HFF-Myc (cell line): ENCODE measurements around the gene RBMS2.
"Not testable (repeated sequence)": the region's sequence is repeated elsewhere in the genome, so short reads cannot be mapped to it uniquely, and the experiment has no call there.

Experiments
- DNase-seq: peaks from one replicate; pipeline ENCODE4 v3.0.0-alpha.2; 2011; ENCODE audit warnings: low read depth; ENCODE audit errors: extremely low read depth
- H3K4me3 ChIP-seq: replicated peaks from 2 replicates; pipeline ENCODE4 v1.5.1; 2011; ENCODE audit warnings: low read depth, mild to moderate bottlenecking, control low read depth, low read length
- TF ChIP-seq, protein P1 (sequence below): IDR thresholded peaks from 2 replicates; pipeline ENCODE4 v1.5.1; 2012; ENCODE audit warnings: mild to moderate bottlenecking, low read depth, low read length, control low read depth; ENCODE audit errors: missing control alignments

RBMS2 gene

DNA sequence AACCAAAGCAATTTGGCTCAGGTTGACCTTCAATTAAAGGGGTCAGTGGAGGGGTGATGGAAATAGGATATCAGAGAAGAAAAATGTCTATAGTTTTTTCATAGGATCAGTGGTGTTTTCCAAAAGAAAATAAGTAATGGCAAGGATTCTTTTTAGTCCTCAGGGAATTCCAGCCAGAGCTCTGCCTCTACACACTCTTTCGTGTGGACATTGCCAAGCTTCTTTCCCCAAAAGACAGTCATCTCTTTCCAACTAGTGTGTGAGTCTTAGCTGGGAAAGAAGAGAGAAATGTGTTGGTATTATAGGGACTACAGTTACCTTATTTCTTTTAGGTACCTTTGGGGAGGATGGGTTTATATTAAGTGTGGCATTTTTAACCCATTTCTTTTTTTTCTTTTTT lies 46.5 kb downstream of the RBMS2 start:
- TF ChIP-seq, protein P1, sequence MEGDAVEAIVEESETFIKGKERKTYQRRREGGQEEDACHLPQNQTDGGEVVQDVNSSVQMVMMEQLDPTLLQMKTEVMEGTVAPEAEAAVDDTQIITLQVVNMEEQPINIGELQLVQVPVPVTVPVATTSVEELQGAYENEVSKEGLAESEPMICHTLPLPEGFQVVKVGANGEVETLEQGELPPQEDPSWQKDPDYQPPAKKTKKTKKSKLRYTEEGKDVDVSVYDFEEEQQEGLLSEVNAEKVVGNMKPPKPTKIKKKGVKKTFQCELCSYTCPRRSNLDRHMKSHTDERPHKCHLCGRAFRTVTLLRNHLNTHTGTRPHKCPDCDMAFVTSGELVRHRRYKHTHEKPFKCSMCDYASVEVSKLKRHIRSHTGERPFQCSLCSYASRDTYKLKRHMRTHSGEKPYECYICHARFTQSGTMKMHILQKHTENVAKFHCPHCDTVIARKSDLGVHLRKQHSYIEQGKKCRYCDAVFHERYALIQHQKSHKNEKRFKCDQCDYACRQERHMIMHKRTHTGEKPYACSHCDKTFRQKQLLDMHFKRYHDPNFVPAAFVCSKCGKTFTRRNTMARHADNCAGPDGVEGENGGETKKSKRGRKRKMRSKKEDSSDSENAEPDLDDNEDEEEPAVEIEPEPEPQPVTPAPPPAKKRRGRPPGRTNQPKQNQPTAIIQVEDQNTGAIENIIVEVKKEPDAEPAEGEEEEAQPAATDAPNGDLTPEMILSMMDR = no peak
- no peak for DNase-seq

DNA sequence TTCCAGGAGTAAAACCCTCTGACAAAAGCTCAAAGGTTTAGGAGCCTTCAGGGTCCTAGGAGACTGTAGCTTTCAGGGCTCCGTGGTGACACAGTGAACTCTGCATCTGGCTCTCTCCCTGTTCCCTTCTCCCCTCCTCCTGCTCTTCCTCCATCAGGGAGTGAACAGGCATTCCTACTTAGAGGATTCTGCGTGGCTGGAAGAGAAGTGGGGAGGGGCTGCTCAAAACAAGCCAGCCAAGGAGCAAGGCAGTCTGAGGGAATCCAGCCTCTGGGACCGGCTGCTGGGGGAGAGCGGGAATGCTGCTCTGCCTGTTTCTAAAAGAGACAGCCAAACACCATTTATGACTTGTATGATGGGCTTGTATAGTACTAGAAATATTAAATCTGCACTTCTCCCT lies 49.5 kb downstream of the RBMS2 start:
- DNase-seq = no peak
- no peak overlapping the region for H3K4me3 ChIP-seq
- TF ChIP-seq, protein P1 = no peak

More for the DNA sequence above, 46.5 kb downstream of the RBMS2 start:
- H3K4me3 ChIP-seq = no peak overlapping the region

DNA sequence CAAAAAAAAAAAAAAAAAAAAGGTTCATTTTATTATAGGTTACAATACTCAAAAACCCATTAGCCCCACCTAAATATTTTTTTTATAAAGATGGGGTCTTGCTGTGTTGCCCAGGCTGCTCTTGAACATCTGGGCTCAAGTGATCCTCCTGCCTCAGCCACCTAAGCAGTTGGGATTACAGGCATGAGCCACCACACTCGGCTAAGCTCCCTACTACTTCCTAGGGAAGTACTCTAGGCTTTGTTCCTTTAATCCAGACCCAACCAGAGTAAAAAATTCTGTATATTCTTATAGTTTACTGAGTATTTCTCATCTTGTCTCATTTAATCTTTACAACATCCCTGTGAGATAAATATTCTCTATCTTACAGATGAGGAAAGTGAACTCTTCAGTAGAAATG lies 50.7 kb downstream of the RBMS2 start:
- TF ChIP-seq, protein P1 = no peak
- no peak overlapping the region for H3K4me3 ChIP-seq
- DNase-seq = no peak

DNA sequence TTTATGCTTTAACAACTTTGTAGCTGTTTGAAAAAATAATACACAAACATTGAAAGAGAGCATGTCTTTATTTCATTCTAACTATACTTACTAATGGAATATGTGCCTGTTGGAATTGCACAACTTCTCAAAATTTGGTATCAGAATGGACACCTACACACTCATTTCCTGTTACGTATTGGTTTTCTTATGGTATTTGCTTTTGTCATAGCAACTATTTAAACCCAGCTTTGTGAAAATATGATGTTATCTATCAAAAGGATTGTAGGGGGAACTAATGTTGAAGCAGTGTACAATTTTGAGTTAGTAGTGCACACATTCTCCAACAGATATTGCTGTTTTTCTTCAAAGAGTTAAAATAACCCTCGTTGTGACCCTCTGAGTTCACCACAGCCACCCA lies 52.6 kb downstream of the RBMS2 start:
- H3K4me3 ChIP-seq = no peak overlapping the region
- TF ChIP-seq, protein P1 = no peak
- DNase-seq = no peak

DNA sequence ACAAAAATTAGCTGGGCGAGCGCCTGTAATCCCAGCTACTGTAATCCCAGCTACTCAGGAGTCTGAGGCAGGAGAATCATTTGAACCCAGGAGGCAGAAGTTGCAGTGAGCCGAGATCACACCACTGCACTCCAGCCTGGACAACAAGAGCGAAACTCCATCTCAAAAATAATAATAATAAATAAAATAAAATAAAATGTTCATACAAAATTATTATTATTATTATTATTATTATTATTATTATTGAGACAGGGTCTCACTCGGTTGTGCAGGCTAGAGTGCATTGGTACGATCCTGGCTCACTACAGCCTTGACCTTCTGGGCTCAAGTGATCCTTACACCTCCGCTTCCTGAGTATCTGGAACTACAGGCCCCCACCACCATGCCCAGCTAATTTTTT lies 55.6 kb downstream of the RBMS2 start:
- not testable (repeated sequence) for DNase-seq, H3K4me3 ChIP-seq

DNA sequence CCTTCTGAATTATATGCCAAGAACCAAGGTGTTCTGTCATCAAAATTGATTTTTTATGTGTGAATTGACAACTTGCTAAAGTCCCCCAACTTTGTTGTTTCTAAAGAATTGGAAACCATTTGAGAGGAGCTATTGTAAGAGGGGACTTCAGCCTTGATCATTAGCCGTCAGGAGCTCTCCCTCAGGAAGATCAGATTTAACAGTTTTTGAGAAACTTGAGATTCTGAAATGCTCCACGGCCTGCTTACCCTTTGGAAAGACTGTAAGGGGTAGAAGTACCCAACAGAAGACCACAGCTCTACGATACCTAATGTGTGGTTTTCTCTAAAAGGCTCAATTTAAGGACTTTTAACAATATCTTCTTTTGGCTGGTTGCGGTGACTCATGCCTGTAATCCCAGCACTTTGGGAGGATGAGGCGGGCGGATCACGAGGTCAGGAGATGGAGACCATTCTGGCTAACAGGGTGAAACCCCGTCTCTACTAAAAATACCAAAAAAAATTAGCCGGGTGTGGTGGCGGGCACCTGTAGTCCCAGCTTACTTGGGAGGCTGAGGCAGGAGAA lies 57.4 kb downstream of the RBMS2 start:
- TF ChIP-seq, protein P1 = no peak
- H3K4me3 ChIP-seq = no peak overlapping the region
- no peak for DNase-seq

DNA sequence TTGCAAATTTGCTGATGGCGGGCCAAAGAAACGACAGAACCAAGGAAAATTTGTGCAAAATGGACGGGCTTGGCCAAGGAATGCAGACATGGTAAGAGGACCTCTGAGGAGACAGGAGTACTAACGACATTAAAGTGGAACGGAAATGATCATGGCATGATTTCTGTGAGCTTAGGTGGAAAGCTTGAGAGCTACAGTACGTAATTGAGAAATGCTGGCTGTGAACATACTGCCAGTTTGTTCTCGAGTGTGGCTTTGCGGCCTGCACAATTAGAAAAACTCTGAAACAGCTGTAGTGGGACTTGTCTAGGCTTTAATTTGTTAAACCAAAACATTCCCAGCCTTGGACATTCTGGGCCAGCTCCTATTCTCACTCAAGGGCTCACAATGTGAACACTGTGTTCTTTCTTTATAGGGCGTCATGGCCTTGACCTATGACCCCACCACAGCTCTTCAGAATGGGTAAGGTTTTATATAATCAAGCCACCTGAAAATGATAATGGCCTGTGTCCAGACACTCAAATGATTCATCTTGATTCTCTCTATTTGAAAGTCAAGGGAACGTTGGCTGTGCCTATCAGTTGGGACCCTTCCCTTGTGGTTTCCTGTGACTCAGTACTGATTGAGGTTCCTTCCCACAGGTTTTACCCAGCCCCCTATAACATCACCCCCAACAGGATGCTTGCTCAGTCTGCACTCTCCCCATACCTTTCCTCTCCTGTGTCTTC lies 60.0 kb downstream of the RBMS2 start:
- TF ChIP-seq, protein P1 = no peak
- no peak overlapping the region for H3K4me3 ChIP-seq
- DNase-seq = no peak
